MM.1S (cell line): ENCODE measurements around the gene NSMF.

Experiments used
- DNase-seq: peaks from one replicate; pipeline ENCODE4 v3.0.0-alpha.2; 2015
- H2AFZ ChIP-seq: fragments of 300-600 bp; sonication (generic); 2 replicates; pipeline ENCODE4 v1.6.0; 2016; ENCODE audit warnings: antibody characterized with exemption, low read length
- H3F3A ChIP-seq: fragments of 300-600 bp; sonication (generic); 2 replicates; pipeline ENCODE4 v1.6.1; 2016; ENCODE audit warnings: mild to moderate bottlenecking, antibody characterized with exemption, low read length, moderate library complexity, mixed read lengths; ENCODE audit not compliant: insufficient read depth
- H3K27ac ChIP-seq: fragments of 300-600 bp; sonication (generic); 2 replicates; pipeline ENCODE4 v1.5.1; 2016; ENCODE audit warnings: mild to moderate bottlenecking, low read length
- H3K27me3 ChIP-seq: fragments of 300-600 bp; sonication (generic); replicated peaks from 2 replicates; pipeline ENCODE4 v1.6.0; 2016; ENCODE audit warnings: low read length; ENCODE audit not compliant: insufficient read depth
- H3K36me3 ChIP-seq: fragments of 300-600 bp; sonication (generic); replicated peaks from 2 replicates; pipeline ENCODE4 v1.6.1; 2016; ENCODE audit warnings: mild to moderate bottlenecking, low read length, mixed read lengths; ENCODE audit not compliant: insufficient read depth
- H3K4me1 ChIP-seq: fragments of 300-600 bp; sonication (generic); 2 replicates; pipeline ENCODE4 v1.6.1; 2016; ENCODE audit warnings: low read length, mixed read lengths
- H3K4me2 ChIP-seq: fragments of 300-600 bp; sonication (generic); 2 replicates; pipeline ENCODE4 v1.6.0; 2016; ENCODE audit warnings: low read depth, low read length
- H3K4me3 ChIP-seq: fragments of 300-600 bp; sonication (generic); 2 replicates; pipeline ENCODE4 v1.5.1; 2016; ENCODE audit warnings: low read length, mixed read lengths
- H3K79me2 ChIP-seq: fragments of 300-600 bp; sonication (generic); 2 replicates; pipeline ENCODE4 v1.6.1; 2016; ENCODE audit warnings: mixed run types, low read length, mixed read lengths
- H3K9ac ChIP-seq: fragments of 300-600 bp; sonication (generic); 2 replicates; pipeline ENCODE4 v1.6.1; 2016; ENCODE audit warnings: low read length, mixed read lengths
- H3K9me2 ChIP-seq: fragments of 300-600 bp; sonication (generic); replicated peaks from 2 replicates; pipeline ENCODE4 v1.6.1; 2016; ENCODE audit warnings: mild to moderate bottlenecking, low read length, mixed read lengths; ENCODE audit not compliant: insufficient read depth
- H3K9me3 ChIP-seq: fragments of 300-600 bp; sonication (generic); replicated peaks from 2 replicates; pipeline ENCODE4 v1.6.1; 2016; ENCODE audit warnings: mild to moderate bottlenecking, low read length, mixed read lengths; ENCODE audit not compliant: insufficient read depth
- H4K20me1 ChIP-seq: fragments of 300-600 bp; sonication (generic); 2 replicates; pipeline ENCODE4 v1.6.1; 2016; ENCODE audit warnings: mild to moderate bottlenecking, low read length, moderate library complexity, mixed read lengths; ENCODE audit not compliant: insufficient read depth
- CTCF ChIP-seq: fragments of 300-600 bp; sonication (generic); IDR thresholded peaks from 2 replicates; pipeline ENCODE4 v1.5.1; 2016; ENCODE audit warnings: antibody characterized with exemption, low read length, mixed read lengths
- EZH2 ChIP-seq: fragments of 300-600 bp; sonication (generic); optimal IDR thresholded peaks from 2 replicates; pipeline ENCODE3; 2017; ENCODE audit warnings: low read depth, mild to moderate bottlenecking, antibody characterized with exemption, low read length, mixed read lengths
- EZH2phosphoT487 ChIP-seq: fragments of 300-600 bp; sonication (generic); IDR thresholded peaks from 2 replicates; pipeline ENCODE4 v1.6.1; 2018; ENCODE audit warnings: antibody characterized with exemption, low read length

NSMF gene

GRCh38 chr9:137487454-137488326 is 28.6 kb upstream of the NSMF start:
- Histone ChIP-seq H2AFZ (no peak overlapping the region), H3K27me3 (peaks cover 44% of the 10 kb centered on the region), H3K9ac (no peak overlapping the region), H3K4me1 (peaks cover 18% of the 10 kb centered on the region; the same call in 1 of the 2 replicates), H3K27ac (no peak overlapping the region), H3F3A (peaks cover 10% of the 10 kb centered on the region; the same call in 1 of the 2 replicates), H3K4me2 (no peak overlapping the region), H3K9me3 (no peaks in the 10 kb centered on the region), H3K4me3 (no peak overlapping the region), H3K9me2 (no peaks in the 10 kb centered on the region), H3K36me3 (no peaks in the 10 kb centered on the region), H4K20me1 (no peaks in the 10 kb centered on the region), H3K79me2 (no peaks in the 10 kb centered on the region)
- no peak for TF ChIP-seq EZH2
- no peak for TF ChIP-seq EZH2phosphoT487
- no peak for TF ChIP-seq CTCF
- no peak for DNase-seq

GRCh38 chr9:137486545-137487453 is 27.7 kb upstream of the NSMF start:
- H3F3A ChIP-seq = peaks cover 18% of the 10 kb centered on the region
- no peaks in the 10 kb centered on the region for H3K9me3 ChIP-seq
- H3K4me3 ChIP-seq = no peak overlapping the region
- no peak overlapping the region for H3K27ac ChIP-seq
- H3K4me2 ChIP-seq = no peak overlapping the region
- DNase-seq = no peak
- H3K9ac ChIP-seq = no peak overlapping the region
- no peaks in the 10 kb centered on the region for H3K36me3 ChIP-seq
- H4K20me1 ChIP-seq = no peaks in the 10 kb centered on the region
- no peak overlapping the region for H2AFZ ChIP-seq
- H3K79me2 ChIP-seq = no peaks in the 10 kb centered on the region
- no peak for TF ChIP-seq EZH2phosphoT487
- TF ChIP-seq EZH2 = no peak
- no peak for TF ChIP-seq CTCF
- H3K27me3 ChIP-seq = peaks cover 40% of the 10 kb centered on the region
- peaks cover 23% of the 10 kb centered on the region for H3K4me1 ChIP-seq
- H3K9me2 ChIP-seq = no peaks in the 10 kb centered on the region

GRCh38 chr9:137486141-137486490 is 27.0 kb upstream of the NSMF start:
- TF ChIP-seq EZH2phosphoT487 (no peak), CTCF (no peak), EZH2 (no peak)
- no peaks in the 10 kb centered on the region for H3K9me3 ChIP-seq
- H3K4me1 ChIP-seq = peaks cover 24% of the 10 kb centered on the region
- no peak overlapping the region for H3K4me2 ChIP-seq
- H3K4me3 ChIP-seq = no peak overlapping the region
- no peaks in the 10 kb centered on the region for H3K79me2 ChIP-seq
- peaks cover 34% of the 10 kb centered on the region for H3K27me3 ChIP-seq
- DNase-seq = no peak
- no peaks in the 10 kb centered on the region for H3K36me3 ChIP-seq
- H2AFZ ChIP-seq = no peak overlapping the region
- no peak overlapping the region for H3K27ac ChIP-seq
- H3K9me2 ChIP-seq = no peaks in the 10 kb centered on the region
- H3K9ac ChIP-seq = no peak overlapping the region
- H3F3A ChIP-seq = peaks cover 19% of the 10 kb centered on the region
- no peaks in the 10 kb centered on the region for H4K20me1 ChIP-seq
